ENCODE results near the gene ADSS2.

DNA sequence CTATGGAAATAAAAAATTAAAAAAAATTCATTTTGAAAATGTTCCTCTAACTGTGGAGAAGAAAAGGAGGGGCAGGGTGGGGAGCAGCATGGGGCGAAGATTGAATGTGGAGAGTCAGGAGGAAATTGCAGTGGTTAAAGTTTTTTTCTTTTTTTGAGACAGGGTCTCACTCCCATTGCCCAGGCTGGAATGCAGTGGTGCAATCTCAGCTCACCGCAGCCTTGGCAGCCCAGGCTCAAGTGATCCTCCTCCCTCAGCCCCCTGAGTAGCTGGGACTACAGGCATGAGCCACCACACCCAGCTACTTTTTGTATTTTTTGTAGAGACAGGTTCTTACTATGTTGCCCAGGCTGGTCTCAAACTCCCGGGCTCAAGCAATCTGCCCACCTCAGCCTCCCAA lies 67.6 kb downstream of the ADSS2 start:
- TF ChIP-seq, protein P1, sequence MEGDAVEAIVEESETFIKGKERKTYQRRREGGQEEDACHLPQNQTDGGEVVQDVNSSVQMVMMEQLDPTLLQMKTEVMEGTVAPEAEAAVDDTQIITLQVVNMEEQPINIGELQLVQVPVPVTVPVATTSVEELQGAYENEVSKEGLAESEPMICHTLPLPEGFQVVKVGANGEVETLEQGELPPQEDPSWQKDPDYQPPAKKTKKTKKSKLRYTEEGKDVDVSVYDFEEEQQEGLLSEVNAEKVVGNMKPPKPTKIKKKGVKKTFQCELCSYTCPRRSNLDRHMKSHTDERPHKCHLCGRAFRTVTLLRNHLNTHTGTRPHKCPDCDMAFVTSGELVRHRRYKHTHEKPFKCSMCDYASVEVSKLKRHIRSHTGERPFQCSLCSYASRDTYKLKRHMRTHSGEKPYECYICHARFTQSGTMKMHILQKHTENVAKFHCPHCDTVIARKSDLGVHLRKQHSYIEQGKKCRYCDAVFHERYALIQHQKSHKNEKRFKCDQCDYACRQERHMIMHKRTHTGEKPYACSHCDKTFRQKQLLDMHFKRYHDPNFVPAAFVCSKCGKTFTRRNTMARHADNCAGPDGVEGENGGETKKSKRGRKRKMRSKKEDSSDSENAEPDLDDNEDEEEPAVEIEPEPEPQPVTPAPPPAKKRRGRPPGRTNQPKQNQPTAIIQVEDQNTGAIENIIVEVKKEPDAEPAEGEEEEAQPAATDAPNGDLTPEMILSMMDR (conservative IDR thresholded peaks at IDR 0.05; ENCODE audit: low read length): no peak
- no peak for TF ChIP-seq EZH2phosphoT487 (IDR thresholded peaks at IDR 0.05; ENCODE audit: borderline replicate concordance)

All from Loucy (cell line).